HCT116 (cell line): ENCODE measurements around the gene NAALADL2. TPM values are rescaled to one million over a fixed set of nuclear protein-coding genes. Genes with fewer than 3 reads are reported as not detected.

Source experiments
- ATAC-seq: fragments of 200-7000 bp; cut with Tn5 transposase; 2 replicates; pipeline ENCODE4 v1.9.1; 2020; ENCODE audit warnings: mild to moderate bottlenecking, moderate library complexity
- BruUV-seq: library from RNA; stranded (reverse); fragments of 400-500 nt; replicated peaks from 2 replicates; lab custom pipeline; 2021; lab: Mats Ljungman, UMichigan
- CTCF ChIA-PET: fragments of 300-600 bp; sonication (Branson Sonifier 250); formaldehyde crosslinking; loops from one replicate; lab custom pipeline; 2021; ENCODE audit warnings: antibody characterized with exemption; lab: Charles Lee
- POLR2A ChIA-PET: fragments of 300-600, 350-600 bp; sonication (Branson Sonifier 250); formaldehyde crosslinking; loops from one replicate; lab custom pipeline; 2021; ENCODE audit warnings: antibody characterized with exemption; lab: Charles Lee
- RAD21 ChIA-PET, 2 experiments: fragments of 300-600 bp; sonication (Branson Sonifier 250); formaldehyde crosslinking; loops; one replicate each; lab custom pipeline; 2023; ENCODE audit warnings: low total read pairs in 2 of 2; ENCODE audit not compliant: uncharacterized antibody in 2 of 2, unreplicated experiment in 2 of 2, low non-redundant PET in 1 of 2; lab: Charles Lee
- DNase-seq: peaks from one replicate; pipeline ENCODE4 v3.0.0-alpha.2; 2010; ENCODE audit warnings: low read depth, low spot score
- H2AFZ ChIP-seq: fragments of 200-600 bp; shearing (Covaris generic), sonication (generic); 2 replicates; pipeline ENCODE4 v1.6.1; 2017; ENCODE audit warnings: low read depth, mixed run types, mixed read lengths, antibody characterized with exemption, low read length; ENCODE audit not compliant: poor library complexity, severe bottlenecking
- H3K27ac ChIP-seq: 2 replicates; pipeline ENCODE4 v1.5.1; 2012; ENCODE audit warnings: low read depth, low read length
- H3K27me3 ChIP-seq: fragments of 200-600 bp; sonication (generic); 2 replicates; pipeline ENCODE4 v1.6.1; 2016; ENCODE audit warnings: mixed run types, low read length, mixed read lengths; ENCODE audit not compliant: insufficient read depth
- H3K36me3 ChIP-seq, 2 experiments: fragments of 200-500 bp in 1 of 2; fragments of 200-600 bp in 1 of 2; sonication (Bioruptor generic) in 1 of 2; sonication (generic) in 1 of 2; 2 replicates each; pipeline versions ENCODE4 v1.5.1 to v1.6.1; 2014 to 2016; ENCODE audit warnings: low read length in 2 of 2, inconsistent platforms in 1 of 2, mixed read lengths in 1 of 2, mixed run types in 1 of 2; ENCODE audit not compliant: insufficient read depth in 2 of 2, control insufficient read depth in 1 of 2
- H3K4me1 ChIP-seq, 2 experiments: fragments of 200-600 bp in 1 of 2; sonication (generic) in 1 of 2; 2 replicates each; pipeline versions ENCODE4 v1.5.1 to v1.6.1; 2012 to 2017; ENCODE audit warnings: low read length in 2 of 2, inconsistent platforms in 1 of 2, mild to moderate bottlenecking in 1 of 2, mixed read lengths in 1 of 2, mixed run types in 1 of 2, moderate library complexity in 1 of 2; ENCODE audit not compliant: insufficient read depth in 2 of 2, control insufficient read depth in 1 of 2
- H3K4me2 ChIP-seq: fragments of 200-600 bp; sonication (generic); 2 replicates; pipeline ENCODE4 v1.6.1; 2017; ENCODE audit warnings: mixed run types, low read length, mixed read lengths
- H3K4me3 ChIP-seq, 2 experiments: fragments of 200-600 bp in 1 of 2; sonication (generic) in 1 of 2; replicated peaks in 1 of 2; 2 replicates each; pipeline ENCODE4 v1.5.1; 2011 to 2016; ENCODE audit warnings: low read length in 2 of 2, control low read depth in 1 of 2, low read depth in 1 of 2, mild to moderate bottlenecking in 1 of 2, mixed read lengths in 1 of 2, mixed run types in 1 of 2
- H3K79me2 ChIP-seq: fragments of 200-600 bp; sonication (generic); 2 replicates; pipeline ENCODE4 v1.6.1; 2017; ENCODE audit warnings: mild to moderate bottlenecking, mixed run types, low read length, moderate library complexity, mixed read lengths; ENCODE audit not compliant: insufficient read depth
- H3K9ac ChIP-seq: fragments of 200-600 bp; sonication (generic); 2 replicates; pipeline ENCODE4 v1.6.1; 2016; ENCODE audit warnings: low read length, mixed read lengths
- H3K9me2 ChIP-seq: fragments of 200-600 bp; sonication (generic), shearing (Covaris generic); 2 replicates; pipeline ENCODE4 v1.6.1; 2017; ENCODE audit warnings: mixed run types, mild to moderate bottlenecking, moderate library complexity; ENCODE audit not compliant: insufficient read depth
- H3K9me3 ChIP-seq, 2 experiments: fragments of 200-500 bp in 1 of 2; fragments of 200-600 bp in 1 of 2; sonication (Bioruptor generic) in 1 of 2; sonication (generic) in 1 of 2; 2 replicates each; pipeline ENCODE4 v1.6.1; 2014 to 2017; ENCODE audit warnings: low read length in 2 of 2, mixed read lengths in 2 of 2, inconsistent platforms in 1 of 2, low read depth in 1 of 2, mild to moderate bottlenecking in 1 of 2, mixed run types in 1 of 2, moderate library complexity in 1 of 2; ENCODE audit not compliant: control insufficient read depth in 1 of 2, insufficient read depth in 1 of 2
- H4K20me1 ChIP-seq: fragments of 200-600 bp; sonication (generic), shearing (Covaris generic); 2 replicates; pipeline ENCODE4 v1.6.1; 2017; ENCODE audit warnings: mixed run types, mild to moderate bottlenecking, moderate library complexity; ENCODE audit not compliant: insufficient read depth
- CBX3 ChIP-seq: IDR thresholded peaks from 2 replicates; pipeline ENCODE4 v1.6.1; 2012; ENCODE audit warnings: low read depth
- CEBPB ChIP-seq: IDR thresholded peaks from 2 replicates; pipeline ENCODE4 v1.6.1; 2012; ENCODE audit warnings: low read depth
- EGR1 ChIP-seq: IDR thresholded peaks from 2 replicates; pipeline ENCODE4 v1.6.1; 2012; ENCODE audit warnings: low read depth
- ELF1 ChIP-seq: IDR thresholded peaks from 2 replicates; pipeline ENCODE4 v1.6.1; 2012; ENCODE audit warnings: low read depth, borderline replicate concordance
- EZH2 ChIP-seq: fragments of 200-600 bp; sonication (generic); IDR thresholded peaks from 2 replicates; pipeline ENCODE4 v1.6.1; 2017; ENCODE audit warnings: antibody characterized with exemption, mixed run types
- EZH2phosphoT487 ChIP-seq: fragments of 200-600 bp; IDR thresholded peaks from 2 replicates; pipeline ENCODE4 v1.6.1; 2018; ENCODE audit warnings: antibody characterized with exemption, borderline replicate concordance
- FOSL1 ChIP-seq: IDR thresholded peaks from 2 replicates; pipeline ENCODE4 v1.6.1; 2012; ENCODE audit warnings: low read depth
- JUND ChIP-seq: IDR thresholded peaks from 2 replicates; pipeline ENCODE4 v1.6.1; 2012
- POLR2A ChIP-seq: IDR thresholded peaks from 2 replicates; pipeline ENCODE4 v1.7.0; 2011; ENCODE audit warnings: borderline replicate concordance; ENCODE audit not compliant: insufficient read depth, insufficient read length; ENCODE audit errors: extremely low read depth
- POLR2AphosphoS5 ChIP-seq: IDR thresholded peaks from 2 replicates; pipeline ENCODE4 v1.6.1; 2011; ENCODE audit warnings: mild to moderate bottlenecking, low read depth, low read length, moderate library complexity
- RAD21 ChIP-seq: IDR thresholded peaks from 2 replicates; pipeline ENCODE4 v1.6.1; 2012; ENCODE audit warnings: low read depth, mild to moderate bottlenecking
- SIN3A ChIP-seq: IDR thresholded peaks from 2 replicates; pipeline ENCODE4 v1.6.1; 2012; ENCODE audit warnings: low read depth
- SRF ChIP-seq: IDR thresholded peaks from 2 replicates; pipeline ENCODE4 v1.6.1; 2012; ENCODE audit warnings: low read depth
- YY1 ChIP-seq: IDR thresholded peaks from 2 replicates; pipeline ENCODE4 v1.6.1; 2011; ENCODE audit warnings: low read length, low read depth, moderate library complexity, mild to moderate bottlenecking; ENCODE audit not compliant: insufficient replicate concordance; ENCODE audit errors: extremely low read depth
- ZFX ChIP-seq: fragments of 450-650 bp; IDR thresholded peaks from 2 replicates; pipeline ENCODE4 v1.6.1; 2017
- ZNF274 ChIP-seq: fragments of 200-500 bp; sonication (Bioruptor generic); IDR thresholded peaks from 2 replicates; pipeline ENCODE4 v1.6.1; 2014; ENCODE audit warnings: mild to moderate bottlenecking, low read depth, low read length, inconsistent platforms
- intact Hi-C: fragments of 100-400 bp; cut with micrococcal nuclease; formaldehyde crosslinking; loops from 2 replicates; pipeline ENCODE4 v1.10.0; 2022
- total RNA-seq: library from RNA; stranded (reverse); gene quantifications from one replicate; pipeline ENCODE4 v1.2.1, GENCODE V29; 2021; ENCODE audit not compliant: unreplicated experiment
- TF ChIP-seq, protein P1 (sequence below): IDR thresholded peaks from 2 replicates; pipeline ENCODE4 v1.6.1; 2012
- TF ChIP-seq, protein P2 (sequence below): IDR thresholded peaks from 2 replicates; pipeline ENCODE4 v1.6.1; 2012; ENCODE audit warnings: low read depth
- TF ChIP-seq, protein P3 (sequence below): IDR thresholded peaks from 2 replicates; pipeline ENCODE4 v1.6.1; 2011; ENCODE audit warnings: mild to moderate bottlenecking, low read length, moderate library complexity; ENCODE audit not compliant: insufficient replicate concordance; ENCODE audit errors: extremely low read depth
- TF ChIP-seq, protein P4 (sequence below): IDR thresholded peaks from 2 replicates; pipeline ENCODE4 v1.6.1; 2012

The NAALADL2 gene
- total RNA-seq, 1 experiment from 2014 or later: 2.9 TPM

DNA sequence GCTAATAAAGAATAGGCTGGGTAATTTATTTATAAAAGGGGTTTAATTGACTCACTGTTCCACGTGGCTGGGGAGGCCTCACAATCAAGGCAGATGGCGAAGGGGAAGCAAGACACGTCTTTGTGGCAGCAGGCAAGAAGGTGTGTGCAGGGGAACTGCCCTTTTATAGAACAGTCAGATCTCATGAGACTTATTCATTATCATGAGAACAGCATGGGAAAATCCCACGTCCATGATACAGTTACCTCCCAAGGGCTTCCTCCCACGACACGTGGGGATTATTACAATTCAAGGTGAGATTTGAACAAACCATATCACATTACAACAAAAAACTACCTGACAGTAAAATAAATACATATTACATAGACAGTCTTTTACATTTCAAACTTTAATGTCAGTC is 414.9 kb downstream of the NAALADL2 start:
- BruUV-seq: no TSS peak
- POLR2A ChIA-PET: no interaction called here
- no peaks in the 10 kb centered on the region for H3K9me2 ChIP-seq
- intact Hi-C loops: no loop called here
- no peak overlapping the region for H3K4me2 ChIP-seq
- no peak overlapping the region for H3K9ac ChIP-seq
- CTCF ChIA-PET: no interaction called here
- no peaks in the 10 kb centered on the region for H3K4me1 ChIP-seq
- TF ChIP-seq POLR2AphosphoS5 (no peak), EZH2phosphoT487 (no peak), CEBPB (no peak), SIN3A (no peak), FOSL1 (no peak), EGR1 (no peak), SRF (no peak), CBX3 (no peak), ELF1 (no peak), YY1 (no peak), EZH2 (no peak), POLR2A (no peak), JUND (no peak), ZFX (no peak), RAD21 (no peak), ZNF274 (no peak)
- TF ChIP-seq, protein P1, sequence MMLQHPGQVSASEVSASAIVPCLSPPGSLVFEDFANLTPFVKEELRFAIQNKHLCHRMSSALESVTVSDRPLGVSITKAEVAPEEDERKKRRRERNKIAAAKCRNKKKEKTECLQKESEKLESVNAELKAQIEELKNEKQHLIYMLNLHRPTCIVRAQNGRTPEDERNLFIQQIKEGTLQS: no peak
- TF ChIP-seq, protein P2, sequence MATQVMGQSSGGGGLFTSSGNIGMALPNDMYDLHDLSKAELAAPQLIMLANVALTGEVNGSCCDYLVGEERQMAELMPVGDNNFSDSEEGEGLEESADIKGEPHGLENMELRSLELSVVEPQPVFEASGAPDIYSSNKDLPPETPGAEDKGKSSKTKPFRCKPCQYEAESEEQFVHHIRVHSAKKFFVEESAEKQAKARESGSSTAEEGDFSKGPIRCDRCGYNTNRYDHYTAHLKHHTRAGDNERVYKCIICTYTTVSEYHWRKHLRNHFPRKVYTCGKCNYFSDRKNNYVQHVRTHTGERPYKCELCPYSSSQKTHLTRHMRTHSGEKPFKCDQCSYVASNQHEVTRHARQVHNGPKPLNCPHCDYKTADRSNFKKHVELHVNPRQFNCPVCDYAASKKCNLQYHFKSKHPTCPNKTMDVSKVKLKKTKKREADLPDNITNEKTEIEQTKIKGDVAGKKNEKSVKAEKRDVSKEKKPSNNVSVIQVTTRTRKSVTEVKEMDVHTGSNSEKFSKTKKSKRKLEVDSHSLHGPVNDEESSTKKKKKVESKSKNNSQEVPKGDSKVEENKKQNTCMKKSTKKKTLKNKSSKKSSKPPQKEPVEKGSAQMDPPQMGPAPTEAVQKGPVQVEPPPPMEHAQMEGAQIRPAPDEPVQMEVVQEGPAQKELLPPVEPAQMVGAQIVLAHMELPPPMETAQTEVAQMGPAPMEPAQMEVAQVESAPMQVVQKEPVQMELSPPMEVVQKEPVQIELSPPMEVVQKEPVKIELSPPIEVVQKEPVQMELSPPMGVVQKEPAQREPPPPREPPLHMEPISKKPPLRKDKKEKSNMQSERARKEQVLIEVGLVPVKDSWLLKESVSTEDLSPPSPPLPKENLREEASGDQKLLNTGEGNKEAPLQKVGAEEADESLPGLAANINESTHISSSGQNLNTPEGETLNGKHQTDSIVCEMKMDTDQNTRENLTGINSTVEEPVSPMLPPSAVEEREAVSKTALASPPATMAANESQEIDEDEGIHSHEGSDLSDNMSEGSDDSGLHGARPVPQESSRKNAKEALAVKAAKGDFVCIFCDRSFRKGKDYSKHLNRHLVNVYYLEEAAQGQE: no peak
- TF ChIP-seq, protein P3, sequence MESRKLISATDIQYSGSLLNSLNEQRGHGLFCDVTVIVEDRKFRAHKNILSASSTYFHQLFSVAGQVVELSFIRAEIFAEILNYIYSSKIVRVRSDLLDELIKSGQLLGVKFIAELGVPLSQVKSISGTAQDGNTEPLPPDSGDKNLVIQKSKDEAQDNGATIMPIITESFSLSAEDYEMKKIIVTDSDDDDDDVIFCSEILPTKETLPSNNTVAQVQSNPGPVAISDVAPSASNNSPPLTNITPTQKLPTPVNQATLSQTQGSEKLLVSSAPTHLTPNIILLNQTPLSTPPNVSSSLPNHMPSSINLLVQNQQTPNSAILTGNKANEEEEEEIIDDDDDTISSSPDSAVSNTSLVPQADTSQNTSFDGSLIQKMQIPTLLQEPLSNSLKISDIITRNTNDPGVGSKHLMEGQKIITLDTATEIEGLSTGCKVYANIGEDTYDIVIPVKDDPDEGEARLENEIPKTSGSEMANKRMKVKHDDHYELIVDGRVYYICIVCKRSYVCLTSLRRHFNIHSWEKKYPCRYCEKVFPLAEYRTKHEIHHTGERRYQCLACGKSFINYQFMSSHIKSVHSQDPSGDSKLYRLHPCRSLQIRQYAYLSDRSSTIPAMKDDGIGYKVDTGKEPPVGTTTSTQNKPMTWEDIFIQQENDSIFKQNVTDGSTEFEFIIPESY: no peak
- TF ChIP-seq, protein P4, sequence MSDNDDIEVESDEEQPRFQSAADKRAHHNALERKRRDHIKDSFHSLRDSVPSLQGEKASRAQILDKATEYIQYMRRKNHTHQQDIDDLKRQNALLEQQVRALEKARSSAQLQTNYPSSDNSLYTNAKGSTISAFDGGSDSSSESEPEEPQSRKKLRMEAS: no peak
- TF ChIP-seq, all 23 proteins: peak for 0
- RAD21 ChIA-PET: no interaction called here
- Histone ChIP-seq H3K36me3 (no peaks in the 10 kb centered on the region), H4K20me1 (no peaks in the 10 kb centered on the region; the same call in 1 of the 2 replicates), H3K79me2 (no peaks in the 10 kb centered on the region), H2AFZ (no peak overlapping the region), H3K27ac (no peak overlapping the region), H3K4me3 (no peak overlapping the region), H3K27me3 (no peaks in the 10 kb centered on the region), H3K9me3 (no peaks in the 10 kb centered on the region)
- DNase-seq: no peak
- ATAC-seq: no peak
